Embryonic facial prominence (tissue), 1 donor: ENCODE results near the gene TPSD1.
"Not testable (repeated sequence)": the region's sequence is repeated elsewhere in the genome, so short reads cannot be mapped to it uniquely, and the experiment has no call there.

Source experiments
- DNase-seq: peaks from one replicate; pipeline ENCODE4 v3.0.0-alpha.2; 2016; ENCODE audit errors: extremely low spot score

The TPSD1 gene

DNA sequence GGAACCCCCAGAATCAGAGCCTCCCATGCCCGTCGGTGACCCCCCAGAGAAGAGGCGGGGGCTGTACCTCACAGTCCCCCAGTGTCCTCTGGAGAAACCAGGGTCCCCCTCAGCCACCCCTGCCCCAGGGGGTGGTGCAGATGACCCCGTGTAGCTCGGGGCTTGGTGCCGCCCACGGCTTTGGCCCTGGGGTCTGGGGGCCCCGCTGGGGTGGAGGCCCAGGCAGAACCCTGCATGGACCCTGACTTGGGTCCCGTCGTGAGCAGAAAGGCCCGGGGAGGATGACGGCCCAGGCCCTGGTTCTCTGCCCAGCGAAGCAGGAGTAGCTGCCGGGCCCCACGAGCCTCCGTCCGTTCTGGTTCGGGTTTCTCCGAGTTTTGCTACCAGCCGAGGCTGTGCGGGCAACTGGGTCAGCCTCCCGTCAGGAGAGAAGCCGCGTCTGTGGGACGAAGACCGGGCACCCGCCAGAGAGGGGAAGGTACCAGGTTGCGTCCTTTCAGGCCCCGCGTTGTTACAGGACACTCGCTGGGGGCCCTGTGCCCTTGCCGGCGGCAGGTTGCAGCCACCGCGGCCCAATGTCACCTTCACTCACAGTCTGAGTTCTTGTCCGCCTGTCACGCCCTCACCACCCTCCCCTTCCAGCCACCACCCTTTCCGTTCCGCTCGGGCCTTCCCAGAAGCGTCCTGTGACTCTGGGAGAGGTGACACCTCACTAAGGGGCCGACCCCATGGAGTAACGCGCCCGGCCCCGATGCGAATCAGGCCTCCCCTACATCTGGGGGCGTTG lies 34.8 kb upstream of the TPSD1 start:
- no peak for DNase-seq

- DNase-seq = no peak
These were observed 34.0 kb upstream of the TPSD1 start for GRCh38 chr16:1221628-1222552.

DNA sequence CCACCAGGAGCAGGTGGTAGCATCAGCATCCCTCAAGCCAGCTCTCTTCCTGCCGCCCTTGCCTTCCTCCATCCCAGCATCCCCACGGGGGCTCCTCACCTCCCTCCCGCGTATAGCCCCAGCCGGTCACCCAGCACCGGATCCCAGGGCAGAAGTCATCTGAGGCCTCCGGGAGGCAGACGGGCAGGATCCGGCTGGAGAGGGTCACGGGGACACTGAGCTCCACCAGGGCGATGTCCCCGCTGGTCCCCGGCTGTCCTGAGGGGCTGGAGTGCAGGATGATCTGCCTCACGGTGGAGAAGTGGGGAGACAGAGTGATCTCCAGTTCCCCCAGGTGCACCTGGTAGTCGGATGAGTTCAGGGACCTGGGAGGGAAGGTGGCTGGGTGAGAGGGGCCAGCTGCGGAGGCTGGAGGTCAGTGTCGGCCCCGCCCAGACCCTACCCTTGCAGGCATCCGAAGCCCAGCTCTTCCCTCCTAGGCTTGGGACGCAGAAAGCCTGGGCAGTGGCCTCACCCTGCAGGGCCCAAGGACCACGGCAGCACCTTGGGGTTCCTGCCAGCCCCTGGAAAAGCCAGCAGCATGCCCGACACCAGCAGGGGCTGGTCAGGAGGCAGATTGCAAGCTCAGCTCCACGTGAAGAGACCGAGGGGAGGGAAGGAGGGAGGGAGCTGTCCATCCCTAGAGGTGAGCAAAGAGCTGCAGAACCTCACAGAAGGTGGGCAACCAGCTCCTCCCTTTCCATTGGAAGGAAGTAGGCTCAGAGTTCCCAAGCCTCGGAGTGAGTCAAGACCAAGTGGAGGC lies 33.1 kb upstream of the TPSD1 start:
- no peak for DNase-seq

DNA sequence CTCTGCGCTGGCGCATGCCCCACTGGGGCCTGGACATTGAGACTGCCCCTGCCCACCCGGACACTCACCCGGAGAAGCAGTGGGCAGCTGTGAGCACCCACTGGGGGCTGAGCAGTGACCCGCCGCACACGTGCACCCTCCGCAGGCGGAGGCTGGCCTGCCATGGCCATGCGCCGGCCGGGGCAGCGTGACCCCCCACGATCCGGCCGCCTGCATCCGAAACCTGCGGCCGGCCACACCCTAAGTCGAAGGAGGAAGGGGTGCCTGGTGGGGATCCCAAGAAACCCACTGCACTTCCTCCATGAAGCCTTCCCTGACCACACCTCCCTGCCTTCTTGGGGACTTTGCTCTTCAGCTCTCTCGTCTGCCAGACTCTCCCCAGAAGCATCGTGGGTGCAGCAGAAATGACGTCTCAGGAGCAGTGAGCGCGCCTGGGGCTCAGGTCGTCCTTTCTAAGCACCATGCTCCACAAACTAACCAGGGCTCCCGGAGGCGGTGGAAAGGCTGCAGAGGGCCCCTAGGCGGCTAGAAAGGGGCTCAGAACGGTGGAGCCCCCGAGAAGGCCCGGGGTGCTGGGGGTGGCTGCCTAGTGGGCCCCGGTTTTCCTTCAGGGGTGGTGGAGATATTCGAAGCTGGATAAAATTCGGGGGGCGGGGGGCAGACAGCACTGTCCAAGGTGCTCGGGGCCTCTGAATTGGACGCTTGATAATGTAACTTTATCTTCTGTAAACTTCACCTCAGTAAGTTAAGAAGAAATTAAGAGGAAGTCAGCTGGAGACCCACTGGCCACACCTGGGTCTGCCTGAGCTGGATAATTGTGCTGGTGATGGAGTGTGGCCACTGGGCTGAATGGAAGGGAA lies 32.3 kb upstream of the TPSD1 start:
- DNase-seq = no peak

DNA sequence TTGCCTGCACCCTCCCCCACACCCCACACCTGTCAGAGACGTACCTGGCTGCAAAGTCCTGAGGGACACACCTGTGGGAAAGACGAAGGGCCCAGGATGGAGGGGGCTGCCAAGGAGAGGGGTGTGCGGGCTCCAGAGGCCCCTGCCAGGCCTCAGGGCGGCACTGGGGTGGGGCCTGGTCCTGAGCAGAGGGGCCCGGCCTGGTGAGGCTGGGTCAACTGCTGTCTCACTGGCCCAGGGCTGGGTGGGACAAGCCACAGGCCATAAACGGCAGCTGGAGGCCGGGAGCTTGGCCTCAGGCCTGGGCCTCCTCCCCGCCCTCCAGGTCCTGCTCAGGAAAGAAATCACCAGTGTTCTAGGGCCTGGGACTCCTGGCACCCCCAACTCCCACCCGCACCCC lies 31.3 kb upstream of the TPSD1 start:
- DNase-seq = no peak

DNA sequence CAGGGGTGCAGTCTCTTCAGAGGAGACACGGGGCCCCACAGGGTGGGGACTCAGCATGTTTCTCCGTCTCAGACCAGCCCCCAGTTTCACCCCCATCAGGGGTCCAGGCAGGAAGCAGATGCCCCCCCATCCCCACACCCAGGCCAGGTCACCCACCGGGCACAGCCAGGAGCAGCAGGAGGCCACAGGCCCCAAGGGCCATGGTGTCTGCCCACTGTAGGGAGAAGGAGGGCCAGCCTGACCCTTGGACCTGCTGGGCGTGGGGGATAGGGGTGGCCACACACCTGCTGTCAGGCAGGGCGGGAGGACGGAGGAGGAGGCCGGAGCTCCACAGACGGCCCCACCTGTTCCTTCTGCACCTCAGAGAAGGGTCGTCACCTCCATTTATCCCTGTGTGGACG lies 30.8 kb upstream of the TPSD1 start, which contains the start of gene TPSG1:
TPSG1 (minus strand) TSS at position 218 of the 401 bp plus-strand sequence; CDS start at position 202, 16 bp downstream.
- DNase-seq = no peak

- DNase-seq = not testable (repeated sequence)
These were observed 30.0 kb upstream of the TPSD1 start for GRCh38 chr16:1225728-1226311.

DNA sequence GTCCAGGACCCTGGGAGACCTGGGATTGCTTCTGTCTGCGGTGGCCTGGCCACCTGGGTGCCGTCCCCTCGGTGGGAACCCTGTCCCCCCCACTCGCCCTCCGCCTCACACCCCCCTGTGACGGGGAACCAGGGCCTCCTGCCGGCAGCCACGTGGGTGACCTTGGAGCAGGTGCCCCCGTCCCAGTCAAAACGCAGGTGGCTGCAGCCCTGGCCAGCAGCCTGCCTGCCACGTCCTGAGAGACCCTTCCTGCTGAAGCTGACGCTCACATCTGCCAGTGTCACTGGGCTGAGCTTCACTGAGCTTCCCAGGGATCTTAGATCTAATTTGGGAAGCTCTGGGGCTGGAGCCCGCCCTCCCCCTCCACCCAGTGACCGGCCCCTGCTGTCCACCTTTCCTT lies 29.2 kb upstream of the TPSD1 start:
- not testable (repeated sequence) for DNase-seq

DNA sequence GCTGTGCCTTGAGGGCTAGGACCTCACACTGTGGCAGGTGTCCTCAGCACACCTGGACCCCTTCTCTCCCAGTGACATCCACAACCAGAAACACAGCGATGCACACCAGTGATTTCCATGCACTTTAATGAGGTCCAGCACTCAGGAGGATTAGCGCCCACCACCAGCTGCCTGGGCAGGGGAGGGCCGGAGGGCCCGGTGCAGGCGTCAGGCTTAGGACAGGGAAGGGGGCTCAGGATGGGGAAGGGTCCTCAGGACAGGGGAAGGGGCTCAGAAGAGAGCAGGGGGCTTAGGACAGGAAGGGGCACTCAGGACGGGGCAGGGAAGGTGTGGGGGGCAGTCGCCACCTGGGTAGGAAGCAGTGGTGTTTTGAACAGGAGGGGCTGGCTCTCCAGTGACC lies 27.6 kb upstream of the TPSD1 start:
- not testable (repeated sequence) for DNase-seq

- DNase-seq = not testable (repeated sequence)
These were observed 26.4 kb upstream of the TPSD1 start for GRCh38 chr16:1229476-1229875.

- DNase-seq = not testable (repeated sequence)
These were observed 25.8 kb upstream of the TPSD1 start, which contains the start of gene TPSB2 for GRCh38 chr16:1230084-1230470. TPSB2 (minus strand) TSS chr16:1230184; CDS start chr16:1229951, 233 bp downstream.

- not testable (repeated sequence) for DNase-seq
These were observed 25.2 kb upstream of the TPSD1 start for GRCh38 chr16:1230471-1231212.

GRCh38 chr16:1231301-1231700 lies 24.6 kb upstream of the TPSD1 start:
- not testable (repeated sequence) for DNase-seq

- not testable (repeated sequence) for DNase-seq
These were observed 23.7 kb upstream of the TPSD1 start for GRCh38 chr16:1232049-1232748.

DNA sequence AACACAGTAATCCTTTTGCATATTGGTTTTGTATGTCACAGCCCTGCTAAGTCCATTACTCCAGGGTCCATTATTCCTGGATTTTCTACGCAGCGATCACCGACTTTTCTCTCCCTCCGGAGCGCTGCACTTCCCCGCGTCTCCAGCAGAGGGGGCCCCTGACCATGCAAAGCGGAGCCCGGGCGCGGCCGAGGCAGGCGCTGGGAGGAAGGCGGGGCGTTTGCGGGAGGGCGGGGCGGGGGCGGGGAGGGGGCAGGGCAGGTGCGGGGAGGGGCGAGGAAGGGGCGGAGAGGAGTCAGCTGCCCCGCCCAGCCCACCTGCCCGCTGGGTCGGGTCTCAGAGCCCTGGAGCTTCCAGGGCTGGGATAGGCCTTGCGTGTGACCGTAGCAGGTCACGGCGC lies 19.2 kb upstream of the TPSD1 start:
- DNase-seq = not testable (repeated sequence)

DNA sequence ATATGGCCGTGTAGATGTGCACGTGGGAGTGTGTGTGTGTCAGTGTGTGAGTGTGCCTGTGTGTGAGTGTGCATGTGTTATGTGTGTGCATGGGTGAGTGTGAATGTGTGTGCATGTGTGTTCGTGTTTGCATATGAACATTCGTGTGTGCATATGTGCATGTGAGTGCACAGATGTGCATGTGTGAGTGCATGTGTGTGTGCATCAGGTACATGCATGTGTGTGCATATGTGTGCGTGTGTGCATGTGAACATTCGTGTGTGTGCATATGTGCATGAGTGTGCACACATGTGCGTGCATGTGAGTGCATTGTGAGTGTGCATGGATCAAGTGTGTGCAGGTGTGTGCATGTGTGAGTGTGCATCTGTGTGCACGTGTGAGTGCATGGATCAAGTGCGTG lies 17.9 kb upstream of the TPSD1 start:
- no peak for DNase-seq

- DNase-seq = not testable (repeated sequence)
These were observed 17.0 kb upstream of the TPSD1 start for GRCh38 chr16:1238909-1239308.

DNA sequence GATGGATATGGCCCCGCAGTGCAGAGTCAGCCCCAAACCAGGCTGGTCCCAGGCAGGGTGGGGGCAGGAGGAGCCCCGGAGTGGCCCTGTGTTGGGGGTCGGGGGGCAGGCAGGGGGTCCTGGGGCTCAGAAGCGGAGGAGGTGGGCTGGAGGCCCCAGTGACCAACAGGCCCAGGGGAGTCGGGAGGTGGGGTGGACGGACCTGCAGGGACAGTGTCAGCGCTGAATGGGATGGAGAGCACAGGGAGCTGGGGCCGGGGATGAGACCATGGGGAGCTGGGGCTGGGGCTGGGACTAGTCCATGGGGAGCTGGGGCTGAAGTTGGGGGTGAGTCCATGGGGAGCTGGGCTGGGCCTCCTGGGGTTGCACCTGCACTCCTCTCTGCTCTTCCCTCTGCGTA lies 16.3 kb upstream of the TPSD1 start:
- DNase-seq = not testable (repeated sequence)

GRCh38 chr16:1240436-1240835 lies 15.4 kb upstream of the TPSD1 start, which contains the start of gene TPSAB1:
TPSAB1 (plus strand) TSS chr16:1240705; CDS start chr16:1240939, 234 bp downstream.
- DNase-seq = not testable (repeated sequence)
